Measurements from ENCODE around the gene NR2C2AP.
"Not testable (repeated sequence)": the region's sequence is repeated elsewhere in the genome, so short reads cannot be mapped to it uniquely, and the experiment has no call there.

Gene NR2C2AP, protein sequence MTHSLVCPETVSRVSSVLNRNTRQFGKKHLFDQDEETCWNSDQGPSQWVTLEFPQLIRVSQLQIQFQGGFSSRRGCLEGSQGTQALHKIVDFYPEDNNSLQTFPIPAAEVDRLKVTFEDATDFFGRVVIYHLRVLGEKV

DNA sequence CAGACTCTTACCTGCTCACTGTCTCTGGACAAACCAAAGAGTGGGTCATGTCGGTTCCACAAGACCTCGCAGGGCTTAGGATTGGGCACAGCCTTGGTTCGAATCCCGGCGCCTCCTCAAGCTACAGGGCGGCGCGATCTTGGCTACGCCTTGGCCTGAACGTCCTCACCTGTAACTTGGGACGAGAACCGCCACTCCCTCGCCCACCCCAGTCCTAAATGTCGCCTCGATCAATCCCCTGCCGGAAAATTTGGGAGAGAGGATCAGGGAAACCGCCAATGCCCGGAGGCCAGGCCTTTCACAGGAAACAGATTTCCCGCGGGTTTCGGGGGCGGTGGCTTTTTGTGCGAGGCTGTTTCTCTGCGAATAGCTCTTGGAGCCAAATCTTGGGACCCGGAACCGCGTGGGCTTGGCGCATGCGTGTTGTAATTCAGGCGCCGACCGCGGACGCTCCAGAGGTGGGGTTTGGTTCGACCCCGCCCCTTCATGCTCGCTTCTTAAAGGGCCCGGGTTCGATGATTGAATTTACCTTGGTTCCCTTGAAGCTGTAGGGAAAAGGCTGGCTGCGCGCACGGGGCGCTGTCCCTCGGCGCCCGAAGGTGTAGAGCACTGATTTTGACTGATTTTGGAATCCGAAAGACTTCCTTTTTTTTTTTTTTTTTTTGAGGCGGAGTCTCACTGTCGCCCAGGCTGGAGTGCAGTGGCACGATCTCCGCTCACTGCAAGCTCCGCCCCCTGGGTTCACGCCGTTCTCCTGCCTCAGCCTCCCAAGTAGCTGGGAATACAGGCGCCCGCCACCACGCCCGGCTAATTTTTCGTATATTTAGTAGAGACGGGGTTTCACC, at the start of gene NR2C2AP:
Gene NR2C2AP, minus strand, starts transcription at position 403 of the 845 bp plus-strand sequence. Its CDS starts 354 bp downstream, at position 49.
- DNase-seq (ENCODE audit: low spot score): peak; percentile 93

DNA sequence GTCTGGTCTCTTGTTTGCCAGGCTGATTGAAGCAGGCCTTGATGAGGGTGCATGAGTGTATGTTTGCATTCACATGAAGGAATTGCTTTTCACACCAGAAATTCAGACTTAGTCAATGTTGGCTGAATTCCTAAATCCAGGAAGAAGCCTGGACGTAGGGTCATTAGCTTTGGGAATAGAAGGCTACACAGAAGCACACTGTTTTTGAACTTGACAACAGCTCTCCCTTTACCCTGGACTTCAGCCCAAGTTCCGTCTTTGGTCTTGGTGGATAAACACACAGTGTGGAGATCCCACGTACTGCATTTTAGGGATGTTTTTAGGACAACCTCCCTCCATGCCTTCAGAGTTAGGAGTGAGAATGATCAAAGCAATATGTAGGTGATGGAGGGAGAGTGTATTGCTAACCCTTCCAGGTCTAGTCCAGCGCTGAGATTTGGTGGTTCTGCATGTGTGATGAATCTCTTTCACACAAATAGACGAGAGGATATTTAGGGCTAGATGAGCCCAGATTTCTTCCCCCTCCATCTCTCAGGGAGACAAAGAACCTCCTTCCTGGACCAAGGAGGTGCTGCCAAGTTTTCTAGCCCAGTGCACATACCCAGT, 47.1 kb upstream of the NR2C2AP start:
- no peak for DNase-seq (ENCODE audit: low spot score)

DNA sequence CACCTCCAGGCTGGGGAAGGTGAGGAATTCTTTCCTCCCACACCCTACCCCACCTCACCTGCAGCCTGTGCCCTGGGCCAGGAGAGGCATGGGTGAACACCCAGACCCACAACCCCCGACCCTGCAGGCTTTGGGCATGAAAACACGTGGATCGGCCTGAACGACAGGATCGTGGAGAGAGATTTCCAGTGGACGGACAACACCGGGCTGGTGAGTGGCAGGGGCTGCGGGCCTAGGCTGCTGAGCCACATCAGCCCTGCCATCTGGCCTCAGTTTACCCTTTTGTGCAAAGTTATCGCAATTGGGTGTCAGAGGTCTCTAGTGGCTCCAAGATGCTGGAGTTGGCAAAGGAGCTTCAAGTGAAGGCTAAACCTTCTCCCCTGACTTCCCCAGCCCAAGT, 37.3 kb upstream of the NR2C2AP start:
- DNase-seq (ENCODE audit: low spot score): no peak

DNA sequence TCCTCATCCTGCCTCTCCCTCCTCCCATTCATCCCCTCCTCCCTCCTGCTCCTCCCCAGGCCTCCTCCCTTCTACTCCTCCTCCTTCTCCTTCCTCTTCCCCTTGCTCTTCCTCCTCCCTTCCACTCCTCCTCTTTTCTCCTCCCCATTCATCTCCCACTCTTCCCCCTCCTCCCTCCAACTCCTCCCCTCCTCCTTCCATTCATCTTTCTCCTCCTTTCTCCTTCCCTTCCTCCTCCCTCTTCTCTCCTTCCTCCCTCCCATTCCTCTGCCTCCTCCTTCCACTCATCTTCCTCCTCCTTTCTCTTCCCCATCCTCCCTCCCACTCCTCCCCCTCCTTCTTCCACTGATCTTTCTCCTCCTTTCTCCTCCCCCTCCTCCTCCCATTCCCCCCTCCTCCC, 36.5 kb upstream of the NR2C2AP start:
- DNase-seq (ENCODE audit: low spot score): no peak

DNA sequence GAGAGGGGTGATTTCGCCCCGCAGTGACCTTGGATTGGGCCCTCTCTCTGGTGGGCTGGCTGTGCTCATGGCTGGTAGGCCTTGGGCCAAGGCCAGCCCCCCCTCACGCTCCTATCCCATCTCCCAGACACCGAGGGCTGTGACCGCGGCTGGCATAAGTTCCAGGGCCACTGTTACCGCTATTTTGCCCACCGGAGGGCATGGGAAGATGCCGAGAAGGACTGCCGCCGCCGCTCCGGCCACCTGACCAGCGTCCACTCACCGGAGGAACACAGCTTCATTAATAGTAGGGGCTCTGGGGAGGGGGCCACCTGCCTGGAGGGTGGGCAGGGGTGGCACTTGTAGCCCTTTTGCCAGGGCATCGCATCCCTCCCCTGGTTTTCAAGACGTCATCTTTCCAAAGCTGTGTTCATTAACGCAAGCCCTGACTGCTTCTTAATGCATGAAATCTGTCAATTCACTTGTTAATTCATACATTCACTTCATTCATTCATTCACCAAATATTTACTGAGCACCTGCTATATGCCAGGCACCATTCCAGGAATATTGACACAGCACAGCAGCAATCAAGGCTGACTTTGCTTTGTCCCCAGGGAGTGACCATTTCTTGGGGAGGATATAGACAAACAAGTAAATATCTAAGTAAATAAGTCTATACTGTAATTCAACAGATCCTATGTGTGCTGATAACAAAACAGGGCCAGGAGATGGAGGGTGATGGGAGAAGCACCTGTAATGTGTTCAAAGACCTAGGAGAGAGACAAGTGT, 35.1 kb upstream of the NR2C2AP start:
- no peak for DNase-seq (ENCODE audit: low spot score)

DNA sequence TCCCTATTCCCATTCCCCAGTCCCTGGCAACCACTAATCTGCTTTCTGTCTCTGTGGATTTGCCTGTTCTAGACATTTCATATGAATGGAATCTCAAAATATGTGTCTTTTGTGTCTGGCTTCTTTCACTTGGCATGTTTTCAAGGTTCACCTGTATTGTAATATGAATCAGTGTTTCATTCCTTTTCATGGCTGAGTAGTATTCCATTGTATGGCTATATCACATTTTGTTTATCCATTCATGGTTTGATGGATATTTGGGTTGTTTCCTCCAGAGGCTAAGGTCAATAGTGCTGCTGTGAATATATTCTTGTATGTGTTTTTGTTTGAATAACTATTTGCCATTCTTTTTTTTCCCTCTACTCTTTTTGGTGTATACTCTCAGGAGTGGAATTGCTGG, 33.0 kb upstream of the NR2C2AP start:
- DNase-seq (ENCODE audit: low spot score): no peak

DNA sequence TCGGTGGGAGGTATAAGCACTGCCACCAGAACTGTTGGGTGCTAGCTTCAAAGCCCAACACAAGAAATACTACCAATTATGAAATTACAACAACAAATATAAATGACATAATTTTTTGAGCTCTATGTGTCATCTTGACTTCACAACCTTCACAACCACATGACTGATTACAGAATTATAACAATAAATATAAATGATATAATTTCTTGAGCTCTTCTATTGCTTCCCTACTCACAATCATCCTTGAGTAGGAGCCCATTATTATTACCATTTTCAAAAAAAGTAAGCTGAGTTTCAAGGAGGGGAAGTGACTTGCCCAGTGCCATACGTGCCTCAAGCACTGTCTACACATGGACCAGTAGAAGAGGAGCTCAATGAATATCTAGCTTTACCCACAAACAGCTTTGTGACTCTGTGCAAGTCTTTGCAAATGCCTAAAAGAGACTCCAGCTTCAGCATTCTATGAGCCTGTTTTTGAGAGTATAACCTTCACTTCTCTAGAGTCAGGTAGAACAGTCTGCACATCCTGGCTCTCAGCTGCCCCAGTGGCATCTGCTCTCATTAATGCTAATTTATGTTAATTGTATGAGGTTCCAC, 31.1 kb upstream of the NR2C2AP start:
- DNase-seq (ENCODE audit: low spot score): no peak

DNA sequence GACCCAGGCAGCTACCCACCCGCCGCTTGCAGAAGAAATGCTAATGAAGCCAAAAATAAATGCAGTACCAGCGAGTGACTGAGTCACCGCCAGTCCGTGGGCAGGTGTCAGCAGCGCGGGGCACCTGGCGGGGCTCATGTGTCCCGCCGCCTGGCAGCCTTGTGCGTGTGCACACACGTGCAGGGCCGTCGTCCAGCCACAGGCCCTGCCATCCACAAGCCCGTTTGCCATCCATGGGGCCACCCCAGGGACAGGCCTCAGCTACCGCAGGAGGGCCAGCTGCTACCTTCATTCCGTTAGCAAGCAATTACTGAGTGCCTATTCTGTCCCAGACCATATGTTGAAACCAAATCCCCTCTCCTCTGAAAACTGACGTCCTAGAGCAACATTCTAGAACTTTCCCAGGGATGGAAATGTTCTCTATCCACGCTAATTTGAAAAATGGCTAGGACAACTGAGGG, 29.1 kb upstream of the NR2C2AP start:
- no peak for DNase-seq (ENCODE audit: low spot score)

DNA sequence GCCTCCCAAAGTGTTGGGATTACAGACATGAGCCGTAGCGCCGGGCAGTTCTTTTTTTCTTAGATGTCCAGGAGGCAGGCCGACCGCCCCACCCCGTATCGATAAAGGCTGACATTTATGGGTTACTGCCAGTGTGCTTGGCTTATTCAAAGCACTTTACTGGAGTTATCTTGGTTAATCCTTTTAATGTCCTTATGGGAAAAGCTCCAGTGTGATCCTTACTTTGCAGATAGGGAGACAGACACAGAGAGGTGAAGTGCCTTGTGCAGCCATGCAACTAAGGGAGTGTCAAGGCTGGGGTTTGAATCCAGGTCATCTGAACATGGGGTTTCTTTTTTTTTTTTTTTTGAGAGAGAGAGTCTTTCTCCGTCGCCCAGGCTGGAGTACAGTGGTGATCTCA, 27.8 kb upstream of the NR2C2AP start:
- no peak for DNase-seq (ENCODE audit: low spot score)

DNA sequence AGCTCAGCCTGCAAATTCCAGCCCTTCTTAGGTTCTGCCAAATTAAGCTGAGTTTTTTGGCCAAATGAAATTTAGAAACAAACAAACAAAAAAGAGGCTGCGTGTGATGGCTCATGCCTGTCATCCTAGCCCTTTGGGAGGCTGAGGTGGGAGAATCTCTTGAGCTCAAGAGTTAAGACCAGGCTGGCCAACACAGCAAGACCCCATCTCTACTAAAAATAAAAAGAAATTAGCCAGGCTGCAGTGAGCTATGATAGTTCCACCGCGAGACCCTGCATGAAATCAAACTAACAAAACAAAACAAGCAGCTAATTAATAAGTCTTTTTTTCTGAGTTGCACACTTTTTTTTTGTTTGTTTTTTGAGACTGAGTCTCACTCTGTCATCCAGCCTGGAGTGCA, 26.5 kb upstream of the NR2C2AP start:
- DNase-seq (ENCODE audit: low spot score): no peak

DNA sequence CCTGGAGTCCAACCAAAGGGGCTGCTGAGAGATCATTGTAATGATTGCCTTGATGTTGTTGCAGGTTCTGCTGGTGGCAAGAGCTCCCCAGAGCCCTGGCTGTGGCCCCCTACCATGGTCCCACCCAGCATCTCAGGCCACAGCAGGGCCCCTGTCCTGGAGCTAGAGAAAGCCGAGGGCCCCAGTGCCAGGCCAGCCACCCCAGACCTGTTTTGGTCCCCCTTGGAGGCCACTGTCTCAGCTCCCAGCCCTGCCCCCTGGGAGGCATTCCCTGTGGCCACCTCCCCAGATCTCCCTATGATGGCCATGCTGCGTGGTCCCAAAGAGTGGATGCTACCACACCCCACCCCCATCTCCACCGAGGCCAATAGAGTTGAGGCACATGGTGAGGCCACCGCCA, 24.0 kb upstream of the NR2C2AP start:
- DNase-seq (ENCODE audit: low spot score): no peak

DNA sequence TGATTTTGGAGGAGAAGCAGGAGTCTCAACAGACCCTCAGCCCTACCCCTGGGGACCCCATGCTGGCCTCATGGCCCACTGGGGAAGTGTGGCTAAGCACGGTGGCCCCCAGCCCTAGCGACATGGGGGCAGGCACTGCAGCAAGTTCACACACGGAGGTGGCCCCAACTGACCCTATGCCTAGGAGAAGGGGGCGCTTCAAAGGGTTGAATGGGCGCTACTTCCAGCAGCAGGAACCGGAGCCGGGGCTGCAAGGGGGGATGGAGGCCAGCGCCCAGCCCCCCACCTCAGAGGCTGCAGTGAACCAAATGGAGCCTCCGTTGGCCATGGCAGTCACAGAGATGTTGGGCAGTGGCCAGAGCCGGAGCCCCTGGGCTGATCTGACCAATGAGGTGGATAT, 23.4 kb upstream of the NR2C2AP start:
- no peak for DNase-seq (ENCODE audit: low spot score)

DNA sequence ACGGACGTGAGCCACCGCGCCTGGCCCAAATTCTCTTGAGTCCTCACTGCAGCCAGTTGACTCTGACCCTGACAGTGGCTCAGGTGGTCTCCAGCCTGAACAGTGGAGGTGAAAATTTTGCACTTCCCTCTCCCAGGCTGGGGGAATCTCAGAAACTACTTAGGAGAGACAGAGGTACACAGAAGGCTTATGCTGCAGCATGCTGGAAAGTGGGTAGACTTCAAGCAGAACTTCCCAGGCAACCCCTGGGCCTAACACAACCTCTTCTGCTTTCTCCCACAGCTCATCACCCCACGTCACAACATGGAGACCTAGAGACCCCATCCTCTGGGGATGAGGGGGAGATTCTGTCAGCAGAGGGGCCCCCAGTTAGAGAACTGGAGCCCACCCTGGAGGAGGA, 23.0 kb upstream of the NR2C2AP start:
- DNase-seq (ENCODE audit: low spot score): no peak

DNA sequence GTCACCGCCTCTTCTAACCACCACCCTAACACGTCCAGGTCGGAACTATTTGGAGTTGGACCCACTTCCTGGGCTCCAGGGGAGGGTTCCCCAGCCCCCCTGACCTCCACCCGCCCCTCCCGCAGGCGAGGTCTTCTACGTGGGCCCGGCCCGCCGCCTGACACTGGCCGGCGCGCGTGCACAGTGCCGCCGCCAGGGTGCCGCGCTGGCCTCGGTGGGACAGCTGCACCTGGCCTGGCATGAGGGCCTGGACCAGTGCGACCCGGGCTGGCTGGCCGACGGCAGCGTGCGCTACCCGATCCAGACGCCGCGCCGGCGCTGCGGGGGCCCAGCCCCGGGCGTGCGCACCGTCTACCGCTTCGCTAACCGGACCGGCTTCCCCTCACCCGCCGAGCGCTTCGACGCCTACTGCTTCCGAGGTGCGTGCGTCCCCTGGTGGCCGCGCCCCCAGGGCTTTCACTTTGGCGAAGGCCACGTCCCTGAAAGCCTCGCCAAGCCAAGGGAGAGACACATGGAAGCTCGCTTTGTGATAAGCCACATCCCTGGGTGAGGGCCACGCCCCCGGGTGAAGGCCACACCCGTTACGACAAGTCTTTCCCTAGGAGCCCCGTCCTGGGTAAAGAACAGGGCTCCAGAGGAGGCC, 21.8 kb upstream of the NR2C2AP start:
- peak; percentile 67 for DNase-seq (ENCODE audit: low spot score)

DNA sequence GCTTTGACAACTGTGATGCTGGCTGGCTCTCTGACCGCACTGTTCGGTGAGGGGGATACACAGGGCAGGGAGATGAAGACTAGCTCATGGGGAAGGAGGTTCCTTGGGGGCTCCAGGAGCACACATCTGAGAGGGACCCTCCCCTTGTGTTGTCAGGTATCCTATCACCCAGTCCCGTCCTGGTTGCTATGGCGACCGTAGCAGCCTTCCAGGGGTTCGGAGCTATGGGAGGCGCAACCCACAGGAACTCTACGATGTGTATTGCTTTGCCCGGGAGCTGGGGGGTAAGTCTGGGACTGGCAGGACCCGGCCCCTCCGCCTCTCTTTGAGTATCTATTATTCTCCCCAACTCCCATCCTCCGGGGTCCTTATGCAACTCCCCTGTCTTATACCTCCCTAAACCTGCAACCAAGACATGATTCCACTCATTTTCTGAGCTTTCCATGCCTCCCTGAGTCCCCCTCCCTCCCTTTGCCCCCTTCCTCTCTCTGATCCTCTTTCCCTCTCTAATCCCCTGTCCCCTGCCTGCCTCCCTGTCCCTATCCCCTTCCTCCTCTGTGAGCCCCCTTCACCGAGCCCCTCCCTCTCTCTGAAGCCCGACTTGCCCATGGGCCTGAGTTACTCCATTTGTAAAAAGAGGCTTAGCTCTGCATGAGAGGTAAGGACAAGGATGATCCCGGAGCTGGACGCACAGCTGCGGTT, 21.1 kb upstream of the NR2C2AP start:
- DNase-seq (ENCODE audit: low spot score): no peak

DNA sequence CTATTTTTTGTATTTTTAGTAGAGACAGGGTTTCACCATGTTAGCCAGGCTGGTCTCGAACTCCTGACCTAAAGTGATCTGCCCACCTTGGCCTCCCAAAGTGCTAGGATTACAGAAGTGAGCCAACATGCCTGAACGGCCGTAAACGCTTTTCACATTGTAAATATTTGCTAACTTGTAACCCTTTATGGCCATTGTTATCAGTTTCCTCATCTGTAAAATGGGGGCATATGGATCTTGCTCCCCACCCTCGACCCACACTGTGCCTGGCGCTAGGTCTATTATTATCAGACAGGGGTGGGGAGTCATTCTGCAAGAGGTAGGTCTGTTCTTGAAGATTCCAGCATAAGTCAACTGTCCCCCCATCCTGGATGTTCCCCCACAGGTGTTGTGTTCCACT, 20.4 kb upstream of the NR2C2AP start:
- DNase-seq (ENCODE audit: low spot score): no peak

DNA sequence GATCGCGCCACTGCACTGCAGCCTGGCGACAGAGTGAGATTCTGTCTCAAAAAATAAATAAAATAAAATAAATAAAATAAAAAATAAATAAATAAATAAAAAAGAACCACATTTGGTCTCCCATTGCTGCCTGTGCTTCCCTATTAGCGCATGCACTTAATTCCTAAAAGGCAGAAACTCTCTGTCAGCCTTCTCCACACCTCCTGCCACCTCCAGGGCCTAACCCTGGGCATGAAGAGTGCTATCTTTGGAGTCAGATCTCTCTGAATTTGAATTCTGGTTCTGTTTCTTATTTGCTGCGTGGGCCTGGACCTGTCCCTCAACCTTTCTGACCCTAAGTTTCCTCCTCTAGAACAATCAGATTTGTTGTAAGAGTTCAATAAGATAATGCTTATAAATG, 19.8 kb upstream of the NR2C2AP start:
- no peak for DNase-seq (ENCODE audit: low spot score)

DNA sequence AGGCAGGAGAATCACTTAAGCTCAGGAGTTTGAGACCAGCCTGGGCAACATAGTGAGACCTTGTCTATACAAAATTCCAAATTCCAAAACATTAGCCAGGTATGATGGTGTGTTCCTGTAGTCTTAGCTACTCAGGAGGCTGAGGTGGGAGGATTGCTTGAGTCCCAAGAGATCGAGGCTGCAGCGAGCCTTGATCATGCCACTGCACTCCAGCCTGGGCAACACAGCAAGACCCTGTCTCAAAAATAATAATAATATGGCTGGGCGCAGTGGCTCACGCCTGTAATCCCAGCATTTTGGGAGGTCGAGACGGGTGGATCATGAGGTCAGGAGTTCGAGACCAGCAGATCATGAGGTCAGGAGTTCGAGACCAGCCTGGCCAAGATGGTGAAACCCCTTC, 17.8 kb upstream of the NR2C2AP start:
- DNase-seq (ENCODE audit: low spot score): not testable (repeated sequence)

DNA sequence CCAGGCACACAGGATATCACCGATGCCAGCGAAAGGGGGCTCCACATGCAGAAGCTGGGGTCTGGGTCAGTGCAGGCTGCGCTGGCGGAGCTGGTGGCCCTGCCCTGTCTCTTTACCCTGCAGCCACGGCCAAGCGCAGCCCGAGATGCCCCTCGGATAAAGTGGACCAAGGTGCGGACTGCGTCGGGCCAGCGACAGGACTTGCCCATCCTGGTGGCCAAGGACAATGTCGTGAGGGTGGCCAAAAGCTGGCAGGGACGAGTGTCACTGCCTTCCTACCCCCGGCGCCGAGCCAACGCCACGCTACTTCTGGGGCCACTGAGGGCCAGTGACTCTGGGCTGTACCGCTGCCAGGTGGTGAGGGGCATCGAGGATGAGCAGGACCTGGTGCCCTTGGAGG, 15.7 kb upstream of the NR2C2AP start:
- no peak for DNase-seq (ENCODE audit: low spot score)

DNA sequence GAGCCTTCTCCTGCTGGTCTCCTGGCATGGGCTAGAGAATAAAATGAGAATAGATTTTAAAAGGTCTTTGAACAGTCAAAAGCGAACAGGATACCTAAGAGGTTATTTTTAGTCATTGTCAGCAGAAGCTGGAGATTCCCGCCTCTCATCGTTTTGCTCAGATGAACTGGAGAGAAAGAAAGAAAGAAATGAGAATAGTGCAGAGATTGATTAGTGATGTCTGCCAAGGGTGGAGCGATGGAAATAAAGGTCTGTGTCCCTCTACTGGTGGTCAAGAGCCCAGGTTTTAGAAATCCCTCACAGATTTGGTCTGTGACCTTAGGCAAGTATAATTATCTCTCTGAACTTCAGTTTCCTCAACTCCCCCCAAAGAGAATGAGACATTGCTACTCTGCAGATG, 13.9 kb upstream of the NR2C2AP start:
- peak; percentile 6 for DNase-seq (ENCODE audit: low spot score)

DNA sequence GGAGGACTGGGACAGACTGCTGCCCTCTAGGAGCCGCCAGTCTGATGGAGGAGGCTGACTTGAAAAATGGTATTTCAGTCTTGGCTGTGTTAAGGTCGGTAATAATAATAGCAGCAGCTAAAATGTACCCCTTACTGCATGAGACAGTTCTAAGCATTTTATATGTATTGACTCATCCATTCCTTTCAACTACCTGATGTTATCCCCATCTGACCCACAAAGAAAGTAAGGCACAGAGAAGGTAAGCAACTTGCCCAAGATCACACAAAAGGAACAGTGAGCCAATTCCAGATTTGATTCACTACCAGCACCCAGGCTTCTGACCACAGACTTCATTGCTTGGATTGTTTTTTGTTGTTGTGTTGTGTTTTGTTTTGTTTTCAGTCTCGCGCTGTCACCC, 12.6 kb upstream of the NR2C2AP start:
- DNase-seq (ENCODE audit: low spot score): no peak

Data from activated CD4-positive, alpha-beta T cell treated with anti-CD3 and anti-CD28 coated beads, Interleukin-2, Interleukin-4, amounts not matched to agents 100 ng/mL and 50 ng/mL, durations not matched to agents 16 hours and 8 hours (primary cell).